ENCODE data around the gene DEXI.

DNA sequence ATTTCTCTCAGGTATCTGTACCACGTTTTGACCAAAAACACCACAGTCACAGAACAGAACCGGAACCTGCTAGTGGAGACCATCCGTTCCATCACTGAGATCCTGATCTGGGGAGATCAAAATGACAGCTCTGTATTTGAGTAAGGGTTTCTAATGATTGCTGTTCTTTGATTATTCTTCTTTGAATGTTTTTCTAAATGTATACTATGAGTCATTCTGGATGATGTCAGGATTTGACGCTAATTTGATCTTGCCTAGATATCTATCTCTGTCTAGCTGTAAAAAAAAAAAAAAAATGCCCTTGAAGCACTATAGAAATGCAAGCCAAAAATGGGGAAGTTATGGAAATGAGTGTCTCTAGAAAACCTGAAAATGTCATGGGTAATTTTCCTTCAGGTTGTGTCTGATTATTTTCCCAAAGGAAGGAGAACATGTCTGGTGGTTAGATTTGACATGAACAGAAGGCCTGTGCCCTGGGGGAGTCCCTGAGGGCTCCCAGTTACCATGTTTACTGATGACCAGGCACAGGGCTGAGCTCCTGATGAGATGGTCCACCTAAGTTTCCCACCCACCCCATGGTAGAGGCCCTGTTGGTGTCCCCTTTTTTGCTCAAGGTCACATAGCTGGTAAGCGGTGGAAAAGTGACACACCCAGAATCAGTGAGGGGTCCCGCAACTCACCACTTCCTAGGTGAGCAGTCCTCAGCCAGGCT lies 15.7 kb upstream of the DEXI start:
- TF ChIP-seq, protein P1, sequence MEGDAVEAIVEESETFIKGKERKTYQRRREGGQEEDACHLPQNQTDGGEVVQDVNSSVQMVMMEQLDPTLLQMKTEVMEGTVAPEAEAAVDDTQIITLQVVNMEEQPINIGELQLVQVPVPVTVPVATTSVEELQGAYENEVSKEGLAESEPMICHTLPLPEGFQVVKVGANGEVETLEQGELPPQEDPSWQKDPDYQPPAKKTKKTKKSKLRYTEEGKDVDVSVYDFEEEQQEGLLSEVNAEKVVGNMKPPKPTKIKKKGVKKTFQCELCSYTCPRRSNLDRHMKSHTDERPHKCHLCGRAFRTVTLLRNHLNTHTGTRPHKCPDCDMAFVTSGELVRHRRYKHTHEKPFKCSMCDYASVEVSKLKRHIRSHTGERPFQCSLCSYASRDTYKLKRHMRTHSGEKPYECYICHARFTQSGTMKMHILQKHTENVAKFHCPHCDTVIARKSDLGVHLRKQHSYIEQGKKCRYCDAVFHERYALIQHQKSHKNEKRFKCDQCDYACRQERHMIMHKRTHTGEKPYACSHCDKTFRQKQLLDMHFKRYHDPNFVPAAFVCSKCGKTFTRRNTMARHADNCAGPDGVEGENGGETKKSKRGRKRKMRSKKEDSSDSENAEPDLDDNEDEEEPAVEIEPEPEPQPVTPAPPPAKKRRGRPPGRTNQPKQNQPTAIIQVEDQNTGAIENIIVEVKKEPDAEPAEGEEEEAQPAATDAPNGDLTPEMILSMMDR (conservative IDR thresholded peaks at IDR 0.05; ENCODE audit: low read depth, low read length): no peak
- no peak for TF ChIP-seq POLR2A (IDR thresholded peaks at IDR 0.05; ENCODE audit: low read depth, low read length)
- TF ChIP-seq RAD21 (IDR thresholded peaks at IDR 0.05; ENCODE audit: low read length): no peak
- TF ChIP-seq MAFK (IDR thresholded peaks at IDR 0.05; ENCODE audit: low read depth, low read length): no peak
- TF ChIP-seq, protein P2, sequence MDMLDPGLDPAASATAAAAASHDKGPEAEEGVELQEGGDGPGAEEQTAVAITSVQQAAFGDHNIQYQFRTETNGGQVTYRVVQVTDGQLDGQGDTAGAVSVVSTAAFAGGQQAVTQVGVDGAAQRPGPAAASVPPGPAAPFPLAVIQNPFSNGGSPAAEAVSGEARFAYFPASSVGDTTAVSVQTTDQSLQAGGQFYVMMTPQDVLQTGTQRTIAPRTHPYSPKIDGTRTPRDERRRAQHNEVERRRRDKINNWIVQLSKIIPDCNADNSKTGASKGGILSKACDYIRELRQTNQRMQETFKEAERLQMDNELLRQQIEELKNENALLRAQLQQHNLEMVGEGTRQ (IDR thresholded peaks at IDR 0.05; ENCODE audit: low read depth, low read length): no peak
- no peak for TF ChIP-seq CEBPB (IDR thresholded peaks at IDR 0.05; ENCODE audit: low read depth, low read length)
- TF ChIP-seq CHD1 (IDR thresholded peaks at IDR 0.05; ENCODE audit: low read depth, low read length): no peak
